ENCODE results near the gene GMDS. TPM values are rescaled to one million over a fixed set of nuclear protein-coding genes. Genes with fewer than 3 reads are reported as not detected.
A peak's percentile ranks its signal among the peaks of the same experiment; 100 is the strongest.

GMDS gene
- total RNA-seq, 1 experiment from 2014 or later, result 23.6 TPM

DNA sequence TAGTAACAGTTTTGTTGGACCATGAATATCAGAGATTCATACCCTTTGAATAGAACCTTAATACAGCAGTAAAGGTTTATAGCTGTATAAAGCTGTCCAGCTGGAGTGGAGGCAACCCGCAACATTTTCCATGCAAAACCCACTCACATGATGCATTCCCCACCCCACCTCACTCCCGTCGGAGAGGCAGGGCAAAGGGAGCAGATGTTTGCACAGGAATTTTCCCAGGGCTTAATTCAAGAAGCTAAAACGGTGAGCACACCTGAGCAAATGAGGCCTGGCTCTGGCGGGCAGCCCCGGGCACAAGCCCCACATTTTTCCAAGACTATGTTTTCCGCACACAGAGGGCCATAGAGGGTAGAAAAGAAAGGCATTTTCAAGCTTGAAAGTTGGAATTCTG lies 444.0 kb downstream of the GMDS start:
- no peak for DNase-seq (ENCODE audit: low spot score)

DNA sequence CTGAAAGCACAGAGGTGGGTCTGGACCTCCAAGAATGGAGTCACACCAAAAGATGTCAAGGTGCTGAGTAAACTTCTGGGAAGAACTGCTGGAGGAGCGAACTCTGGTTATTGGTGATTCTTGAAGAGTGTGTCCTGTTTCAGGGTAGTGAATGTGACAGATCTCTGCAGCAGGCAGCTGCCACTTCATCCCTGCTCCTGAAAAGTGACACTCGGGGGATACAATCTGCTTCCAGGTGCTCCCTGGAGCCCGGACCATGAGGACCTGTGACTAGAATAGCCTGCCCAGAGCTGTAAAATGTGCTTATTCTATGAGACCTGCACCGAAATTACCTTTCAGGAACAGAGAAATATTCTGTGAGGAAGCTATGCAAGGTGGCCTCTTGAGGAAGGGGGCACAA lies 444.6 kb downstream of the GMDS start:
- no peak for DNase-seq (ENCODE audit: low spot score)

DNA sequence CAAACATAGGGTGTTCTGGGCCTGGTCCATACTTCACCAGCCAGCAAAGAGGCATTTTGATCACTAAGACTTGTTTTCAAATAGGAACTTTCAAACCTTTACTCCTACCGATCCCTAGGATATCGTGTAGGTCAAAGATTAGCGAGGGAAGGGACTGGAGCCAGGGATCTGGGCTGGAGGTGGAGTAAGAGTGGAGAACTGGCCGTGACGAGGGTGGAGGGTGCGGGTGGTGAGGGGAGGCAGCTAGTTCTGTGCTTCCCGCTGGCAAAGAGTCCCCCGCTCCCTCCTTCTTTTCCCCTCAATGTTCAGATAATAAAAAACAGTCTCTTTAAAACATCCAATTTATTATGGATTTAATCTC lies 446.5 kb downstream of the GMDS start:
- no peak for DNase-seq (ENCODE audit: low spot score)

DNA sequence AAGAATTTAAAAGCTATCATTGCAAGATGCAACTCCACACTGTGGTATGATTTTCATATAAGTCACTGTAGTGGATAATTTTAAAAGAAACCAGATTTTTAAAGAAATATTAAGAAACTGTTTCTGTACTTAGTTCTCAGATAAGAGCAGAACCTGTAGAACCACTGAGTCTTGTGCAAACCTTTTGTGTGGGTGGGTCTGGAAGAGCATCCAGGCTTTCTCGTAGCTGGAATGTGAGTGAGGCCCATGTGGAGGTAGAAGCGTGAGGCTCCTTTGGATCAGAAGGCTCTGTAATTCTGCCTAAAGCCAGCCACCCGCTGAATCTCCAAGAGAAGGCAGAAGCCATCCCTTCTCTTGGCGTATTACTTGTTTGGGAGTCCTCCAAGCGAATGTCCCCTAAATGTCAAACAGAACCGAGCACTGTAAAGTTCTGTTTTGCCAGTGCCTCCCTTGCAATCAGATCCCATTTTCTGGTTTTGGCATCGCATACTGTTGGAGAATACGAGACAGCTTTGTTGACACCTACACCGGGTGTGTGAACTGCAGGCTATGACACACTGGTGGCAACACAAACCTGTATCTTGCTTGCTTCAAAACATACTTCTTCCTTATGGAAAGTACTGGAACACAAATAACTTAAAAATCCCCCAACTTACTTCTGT lies 447.0 kb downstream of the GMDS start:
- no peak for DNase-seq (ENCODE audit: low spot score)

DNA sequence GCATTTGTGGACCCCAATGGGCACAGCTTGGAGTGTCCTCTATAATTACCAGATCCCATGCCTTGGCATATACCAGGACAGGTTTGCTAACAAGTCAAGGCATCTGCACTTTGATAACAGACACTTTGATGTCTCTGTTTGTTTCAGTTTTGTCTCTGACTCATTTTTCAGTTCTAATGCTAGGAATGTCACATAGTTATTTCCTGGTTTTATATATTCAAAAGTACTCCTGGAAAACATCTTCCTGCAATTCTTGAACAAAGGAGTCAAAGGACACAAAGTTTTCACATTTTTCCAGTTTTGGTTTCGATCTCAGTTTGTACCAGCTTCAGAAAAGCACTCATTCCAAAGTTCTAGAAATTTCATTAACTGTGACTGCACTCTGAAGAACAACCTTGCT lies 447.6 kb downstream of the GMDS start:
- no peak for DNase-seq (ENCODE audit: low spot score)

DNA sequence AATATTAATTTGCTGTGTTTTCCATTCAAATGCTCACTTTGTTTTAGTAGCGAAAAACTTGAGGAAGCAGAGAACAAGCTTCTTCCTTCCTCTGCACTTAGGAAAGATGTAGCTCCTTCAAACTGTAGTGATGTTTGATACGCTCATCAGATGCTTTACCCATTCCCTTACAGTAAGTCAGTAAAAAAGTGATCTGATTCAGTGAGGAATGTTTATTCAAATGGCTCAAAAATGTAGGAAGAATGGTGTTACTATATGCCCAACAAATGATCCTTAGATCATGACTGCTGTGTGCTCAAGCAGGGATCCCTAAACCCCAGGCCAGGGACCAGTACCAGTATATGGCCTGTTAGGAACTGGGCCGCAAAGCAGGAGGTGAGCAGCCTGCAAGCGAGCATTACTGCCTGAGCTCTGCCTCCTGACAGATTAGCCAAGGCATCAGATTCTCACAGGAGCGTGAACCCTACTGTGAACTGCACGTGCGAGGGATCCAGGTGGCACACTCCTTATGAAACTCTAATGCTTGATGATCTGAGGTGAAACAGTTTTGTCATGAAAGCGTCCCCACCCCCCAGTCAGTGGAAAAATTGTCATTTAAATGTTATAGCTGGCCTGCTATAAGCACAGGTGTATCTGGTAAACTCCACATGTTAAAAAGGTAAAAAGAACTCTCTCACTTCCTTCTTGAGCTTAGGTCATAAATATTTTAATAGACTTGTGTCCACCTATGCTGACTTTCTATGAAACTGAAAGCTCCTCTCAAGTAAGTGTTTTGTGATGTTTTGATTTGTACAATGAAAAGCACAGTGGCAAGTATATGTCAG lies 448.5 kb downstream of the GMDS start:
- DNase-seq (ENCODE audit: low spot score), result no peak

DNA sequence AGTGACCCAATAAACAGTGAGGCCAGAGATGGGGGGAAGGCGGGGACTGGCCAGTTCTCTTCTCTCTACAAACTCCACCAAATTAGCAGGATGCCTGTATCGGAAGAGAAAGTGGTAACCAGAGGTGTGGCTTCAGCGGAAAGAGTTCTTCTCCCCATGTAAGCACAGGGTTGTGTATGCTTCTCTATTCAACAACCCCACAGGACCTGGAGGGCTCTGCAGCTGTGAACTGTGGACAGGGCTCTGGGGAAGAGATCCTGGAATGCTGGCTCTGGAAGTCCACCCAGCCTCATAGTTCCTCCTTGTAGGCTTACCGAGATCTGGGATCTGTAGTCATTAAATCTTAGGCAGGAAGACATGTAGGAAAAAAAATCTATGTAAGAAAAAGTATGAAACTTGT lies 449.5 kb downstream of the GMDS start:
- no peak for DNase-seq (ENCODE audit: low spot score)

DNA sequence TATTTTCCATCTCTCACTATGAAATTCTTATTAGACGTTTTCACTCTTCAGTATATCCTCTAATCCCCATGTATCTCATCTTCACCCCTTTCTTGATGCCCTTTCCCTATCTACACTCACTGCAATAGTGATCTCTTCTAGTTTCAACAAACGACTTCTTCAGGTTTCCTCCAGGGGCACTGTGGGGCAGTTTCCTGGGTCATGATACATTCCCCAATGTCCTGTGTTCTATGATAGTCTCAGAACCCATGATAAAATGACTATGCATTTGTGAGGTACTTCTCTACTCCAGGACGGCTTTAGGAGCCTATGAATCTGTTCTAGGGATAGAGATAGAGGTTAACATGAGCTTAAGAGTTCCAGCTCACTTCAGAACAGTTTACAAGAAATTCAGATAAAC lies 452.4 kb downstream of the GMDS start:
- DNase-seq (ENCODE audit: low spot score), result peak; percentile 35

DNA sequence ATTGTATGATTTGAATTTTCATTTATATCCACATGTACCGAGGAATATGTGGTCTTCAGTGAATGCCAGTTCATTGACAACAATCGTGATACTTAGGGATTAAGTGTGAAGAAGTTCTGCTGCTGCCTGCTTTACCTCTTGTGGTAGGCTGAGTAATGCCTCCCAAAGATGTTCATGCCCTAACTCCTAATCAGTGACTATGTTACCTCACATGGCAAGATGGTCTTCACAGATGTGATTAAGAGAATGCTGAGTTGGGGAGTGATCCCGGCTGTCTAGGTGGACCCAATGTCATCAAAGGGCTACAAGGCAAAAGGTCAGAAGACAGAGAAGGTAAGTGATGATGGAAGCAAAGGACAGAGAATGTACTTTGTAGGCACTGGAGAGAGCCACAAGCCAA lies 454.7 kb downstream of the GMDS start:
- no peak for DNase-seq (ENCODE audit: low spot score)

DNA sequence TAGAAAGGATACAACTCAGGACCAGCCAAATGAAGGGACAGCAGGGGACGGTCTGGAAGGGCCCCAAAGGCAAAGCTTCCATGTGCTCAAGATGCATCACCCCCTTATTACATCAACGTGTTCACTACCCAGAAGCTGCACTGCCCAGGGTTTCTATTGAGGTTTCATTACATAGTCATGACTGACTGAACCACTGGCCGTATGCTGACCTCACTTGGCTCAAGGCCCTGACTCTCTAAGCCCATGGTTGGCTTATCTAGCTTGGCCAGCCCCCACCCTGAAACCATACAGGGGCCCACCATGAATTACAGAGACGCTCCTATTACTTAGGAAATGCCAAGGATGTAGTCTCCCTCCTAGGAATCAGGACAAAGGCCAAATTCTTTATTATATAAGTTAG lies 456.3 kb downstream of the GMDS start:
- DNase-seq (ENCODE audit: low spot score), result peak; percentile 22

DNA sequence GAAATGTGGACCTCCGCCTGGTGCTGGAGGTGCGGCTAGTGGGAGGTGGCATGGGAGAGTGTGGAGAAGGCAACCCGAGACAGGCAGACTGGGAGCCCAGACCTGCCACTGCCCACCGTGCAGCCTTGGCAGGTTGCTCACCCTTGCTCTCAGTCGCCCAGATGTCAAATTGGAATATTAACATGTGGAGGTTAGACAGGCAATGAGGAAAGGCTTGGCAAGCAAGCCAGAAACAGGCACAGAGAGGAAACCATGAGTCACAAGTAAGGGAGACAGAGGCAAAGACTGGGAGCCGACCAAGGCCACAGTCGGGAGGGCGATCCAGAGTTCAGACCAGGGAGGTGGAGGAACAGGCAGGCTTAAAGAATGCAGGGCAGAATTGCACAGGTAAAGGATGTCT lies 457.5 kb downstream of the GMDS start:
- DNase-seq (ENCODE audit: low spot score), result no peak

DNA sequence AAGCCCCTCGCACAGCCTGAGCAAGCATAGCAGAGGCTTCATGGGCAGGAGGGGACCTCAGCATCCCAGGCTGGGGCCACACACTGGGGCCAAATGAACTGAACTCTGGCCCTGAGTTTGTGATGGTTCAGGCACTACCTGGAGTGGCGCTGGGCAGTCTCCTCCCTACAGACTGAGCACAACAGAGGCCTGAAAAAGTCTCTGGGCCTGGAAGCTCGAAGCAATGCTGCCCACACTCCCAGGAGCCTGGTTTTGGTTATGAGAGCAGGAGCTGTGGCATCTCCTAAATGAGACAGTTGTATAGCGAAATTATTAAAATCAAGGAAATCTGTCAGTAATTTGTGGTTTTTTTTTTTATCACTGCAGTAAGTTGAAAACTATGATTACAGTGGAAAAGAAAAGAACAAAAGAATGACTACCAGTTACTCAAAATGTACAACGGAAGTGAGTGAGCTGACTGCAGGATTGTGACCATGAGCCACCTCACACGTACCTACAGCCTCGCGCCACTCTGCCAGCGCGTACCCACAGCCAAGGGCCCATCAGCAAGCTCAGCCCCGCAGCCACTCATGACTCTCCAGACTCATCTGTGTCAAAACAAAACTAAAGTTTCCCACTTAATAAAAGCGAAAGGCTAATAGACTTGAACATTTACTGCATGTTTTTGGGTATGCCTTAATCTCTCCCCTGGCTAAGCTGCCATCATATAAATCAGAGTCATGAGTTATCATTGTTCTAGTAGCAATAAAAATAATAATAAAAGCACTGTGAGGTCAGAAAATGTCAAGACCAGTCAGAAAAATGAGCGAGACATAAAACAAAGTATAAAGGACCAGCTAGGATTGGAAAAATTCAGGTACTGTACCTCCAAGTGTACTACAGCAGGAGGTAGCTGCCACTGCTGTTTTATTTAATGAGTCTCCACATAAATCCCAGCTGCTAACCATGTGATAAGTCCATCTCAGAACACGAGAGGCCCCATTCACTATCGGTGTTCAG lies 458.7 kb downstream of the GMDS start:
- DNase-seq (ENCODE audit: low spot score), result no peak

DNA sequence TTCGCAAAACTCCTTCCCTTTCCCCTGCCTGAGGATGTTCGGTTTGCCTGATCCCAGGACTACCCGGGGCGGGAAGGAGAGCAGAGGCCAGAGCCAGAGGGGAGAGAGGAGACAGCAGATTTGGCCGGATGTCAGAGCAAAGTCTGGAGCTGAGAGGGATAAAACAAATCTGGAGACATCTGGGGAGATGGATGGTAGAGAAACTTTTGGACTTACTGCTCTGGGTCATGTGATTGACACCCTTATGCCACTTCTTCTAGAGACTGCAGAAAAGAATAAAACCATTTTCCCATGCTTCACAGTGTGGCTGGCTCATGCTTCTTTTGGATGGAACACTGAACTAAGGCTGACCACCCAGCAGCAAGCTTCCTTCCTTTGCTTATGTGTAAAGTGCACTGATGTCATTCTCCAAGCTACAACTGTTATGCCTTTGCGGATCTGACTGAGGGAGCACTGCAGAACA lies 461.0 kb downstream of the GMDS start:
- DNase-seq (ENCODE audit: low spot score), result no peak

DNA sequence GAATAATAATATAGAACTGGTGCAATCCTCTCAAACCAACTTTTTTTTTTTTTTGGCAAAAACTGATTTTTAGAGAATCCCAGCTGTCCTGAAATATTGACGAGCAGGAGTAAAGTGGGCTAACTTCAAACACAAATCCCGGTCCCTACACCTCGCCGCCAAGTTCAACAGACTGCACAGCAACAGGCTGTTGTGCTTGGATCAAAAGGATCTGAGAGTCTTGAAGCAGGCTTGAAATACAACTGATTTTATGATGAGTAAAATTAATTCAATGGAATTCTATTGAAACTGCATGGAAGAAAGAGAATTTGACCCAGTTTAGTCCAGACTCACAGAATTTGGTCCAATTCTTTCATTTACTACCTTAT lies 463.6 kb downstream of the GMDS start:
- no peak for DNase-seq (ENCODE audit: low spot score)

DNA sequence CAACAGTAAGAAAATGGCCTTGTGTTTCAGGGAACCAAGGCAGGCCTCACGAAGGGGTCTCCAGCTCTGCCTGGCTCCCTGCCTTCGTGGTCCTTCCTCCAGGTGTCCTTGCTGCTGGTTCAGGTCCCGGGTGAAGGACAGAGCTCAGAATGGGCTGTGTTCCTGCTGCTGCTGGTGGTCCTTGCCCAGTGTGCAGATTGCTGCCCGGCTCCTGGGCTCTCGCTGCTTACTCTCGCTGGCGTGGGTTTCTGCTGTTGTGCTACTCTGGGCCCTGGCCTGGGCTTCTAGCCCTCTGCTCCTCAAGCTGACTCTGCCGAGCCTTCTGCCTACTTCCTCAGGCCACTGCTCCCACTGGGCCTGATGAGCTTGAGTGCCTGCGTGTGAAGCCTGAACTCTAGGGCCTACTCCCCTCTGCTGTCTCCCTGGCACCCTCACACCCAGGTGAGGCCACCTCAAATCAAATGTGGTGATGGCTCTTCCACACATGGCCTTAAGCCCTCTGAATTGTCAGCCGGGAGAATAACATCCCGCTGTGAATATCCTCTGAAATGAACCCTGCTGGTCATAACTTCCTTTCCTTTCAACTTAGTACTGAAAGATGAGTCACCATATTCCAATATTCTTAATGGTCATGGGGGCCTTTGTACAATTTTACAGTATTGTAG lies 464.1 kb downstream of the GMDS start:
- no peak for DNase-seq (ENCODE audit: low spot score)

DNA sequence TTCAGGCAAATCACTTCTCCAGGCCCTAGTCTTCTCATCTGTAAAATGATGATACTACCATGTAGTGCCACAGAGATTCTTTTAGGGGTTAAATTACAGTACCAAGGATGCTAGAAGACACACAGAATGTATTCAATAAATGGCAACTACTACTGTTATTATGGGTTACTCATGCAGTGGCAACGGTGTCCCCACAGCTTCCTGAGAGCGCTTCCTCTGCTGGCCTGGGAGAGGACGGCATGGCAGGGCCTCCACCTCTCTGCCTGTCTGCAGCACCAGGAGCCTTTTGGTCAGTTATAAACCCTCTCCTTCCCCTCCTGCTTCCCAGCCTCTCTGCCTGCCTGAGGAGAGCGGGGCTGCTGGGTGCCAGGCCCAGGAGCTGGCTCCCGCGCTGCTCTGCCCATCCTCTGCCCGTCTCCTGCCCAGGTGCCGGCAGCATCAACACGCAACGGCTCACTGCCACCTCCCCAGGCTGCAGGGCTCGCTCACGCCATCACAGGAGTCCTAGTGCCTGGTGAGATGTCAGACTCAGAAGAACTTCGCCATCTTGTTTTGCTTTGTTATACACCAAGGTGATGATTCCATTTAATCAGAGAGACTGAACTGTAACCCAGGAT lies 465.0 kb downstream of the GMDS start:
- no peak for DNase-seq (ENCODE audit: low spot score)

DNA sequence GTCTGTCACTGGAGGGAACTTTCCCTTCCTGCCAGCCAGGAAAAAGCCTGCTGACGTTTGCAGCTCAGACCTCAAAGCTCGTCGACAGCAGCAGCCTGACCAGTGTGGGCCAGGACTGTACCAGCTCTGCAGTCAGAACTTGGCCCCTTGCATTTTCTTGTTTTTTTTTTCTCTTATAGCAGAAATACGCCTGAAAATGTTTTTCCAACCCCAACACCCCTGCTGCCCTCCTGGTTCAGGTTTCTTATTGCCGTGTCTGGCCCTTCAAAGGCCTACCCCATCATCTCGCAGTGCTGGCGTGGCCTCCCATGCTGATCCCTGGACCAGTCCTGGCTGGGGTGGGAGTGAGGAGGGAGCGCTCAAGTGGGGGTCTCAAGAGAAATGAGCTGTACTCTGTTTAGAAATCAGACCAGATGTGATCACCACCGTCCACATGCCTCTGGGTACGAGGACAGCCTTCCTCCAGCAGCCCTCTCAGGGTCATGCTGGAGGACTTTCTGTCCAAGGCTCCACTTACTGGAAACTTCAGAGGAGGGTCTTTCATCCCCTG lies 466.6 kb downstream of the GMDS start:
- DNase-seq (ENCODE audit: low spot score), result no peak

DNA sequence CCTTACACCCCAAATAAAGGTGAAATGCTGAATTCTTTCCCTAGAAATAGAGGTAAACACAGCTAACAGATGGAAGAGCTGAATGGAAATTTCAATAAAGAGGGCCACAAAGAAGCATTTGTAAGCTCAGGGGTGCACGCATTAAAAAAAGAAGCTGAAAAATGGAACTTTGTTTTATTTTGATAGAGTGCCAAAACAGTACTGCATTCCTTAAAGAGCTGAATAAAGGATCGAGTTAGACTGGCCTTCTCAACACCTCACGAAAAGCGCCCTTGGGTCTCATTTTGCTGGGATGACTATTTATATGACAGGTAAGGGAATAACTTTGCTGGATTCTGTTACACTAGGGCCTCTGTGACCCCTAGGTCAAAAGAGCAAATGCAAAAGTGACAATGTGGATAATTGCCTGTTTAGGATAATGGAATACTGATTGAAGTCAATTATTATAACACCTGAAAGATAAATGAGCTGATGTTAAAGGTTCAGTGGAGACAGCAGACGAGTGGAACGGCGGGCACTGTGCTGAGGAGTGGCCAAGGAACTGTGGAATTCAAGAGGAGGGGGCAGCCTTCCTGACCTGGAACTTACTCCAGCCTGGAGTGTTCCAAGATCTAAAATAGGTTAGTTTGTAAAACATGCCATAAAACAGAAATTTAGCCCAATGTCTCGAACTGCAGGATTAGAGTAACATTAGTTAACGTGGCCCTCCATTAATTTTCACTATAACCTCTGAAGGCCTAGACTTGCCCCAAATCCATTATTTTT lies 467.3 kb downstream of the GMDS start:
- no peak for DNase-seq (ENCODE audit: low spot score)

DNA sequence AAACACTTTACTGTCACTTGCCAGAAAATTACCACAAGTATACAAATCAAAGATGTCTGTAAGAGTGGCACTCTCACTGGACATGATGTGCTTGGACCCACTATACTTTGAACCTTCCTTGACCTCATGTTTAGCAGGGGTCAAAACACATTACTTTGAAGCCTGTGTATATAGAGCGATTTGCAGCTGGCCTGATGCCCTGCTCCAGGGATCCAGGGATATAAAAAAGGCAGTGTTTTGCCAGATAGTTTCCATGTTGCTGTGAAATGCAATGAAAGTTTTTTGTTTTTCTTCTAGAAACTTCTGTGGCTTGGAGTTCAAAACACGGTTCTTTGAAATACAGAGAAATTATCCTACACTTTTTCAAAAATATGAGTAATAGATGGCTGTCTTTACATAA lies 470.0 kb downstream of the GMDS start:
- no peak for DNase-seq (ENCODE audit: low spot score)

DNA sequence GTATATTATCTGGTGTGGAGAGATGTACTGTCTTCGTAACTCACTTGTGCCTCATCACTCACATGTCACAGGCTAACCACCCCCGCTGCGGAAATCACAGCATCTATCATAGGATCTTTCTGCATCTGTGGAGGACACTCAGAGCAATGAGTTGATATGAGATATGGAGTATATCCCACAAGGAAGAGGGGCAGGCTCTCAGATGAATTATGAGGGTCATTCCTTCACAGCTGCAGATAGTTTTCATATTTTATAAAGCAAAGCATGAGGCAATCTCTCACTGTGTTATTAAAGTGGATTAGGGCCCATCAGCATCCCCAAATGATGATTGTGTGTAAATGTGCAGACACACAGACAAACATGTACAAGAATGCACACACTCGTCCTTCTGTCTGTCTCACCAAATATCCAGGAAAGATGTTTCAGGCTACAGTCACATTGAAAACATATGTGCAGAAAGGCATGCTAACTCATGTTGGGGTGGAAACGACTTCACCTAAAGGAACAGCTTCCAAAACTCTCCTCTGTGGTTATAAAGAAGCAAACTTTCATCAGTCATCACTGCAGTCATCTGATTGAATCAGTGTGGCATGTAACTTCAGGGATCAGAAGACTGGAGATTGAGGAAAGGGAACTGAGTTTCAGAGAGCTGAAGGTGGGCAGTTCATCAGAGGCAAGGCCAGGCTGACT lies 471.0 kb downstream of the GMDS start:
- DNase-seq (ENCODE audit: low spot score), result no peak
